T-helper 1 cell treated with Interleukin-12 subunit alpha and Interleukin-12 subunit beta and Interleukin-4 antibody, amounts not matched to agents 30 ng/mL and 1 ng/mL, for 36 hours (primary cell): ENCODE measurements around the gene DENND4A. TPM values are rescaled to one million over a fixed set of nuclear protein-coding genes. Genes with fewer than 3 reads are reported as not detected.

Source experiments
- intact Hi-C: fragments of 100-400 bp; cut with micrococcal nuclease; formaldehyde crosslinking; loops from one replicate; pipeline ENCODE4 v1.15.1; 2024
- total RNA-seq: library from RNA; stranded (reverse); gene quantifications from 2 replicates; pipeline ENCODE4 v1.2.3, GENCODE V29; 2022

Gene DENND4A
- total RNA-seq: 49.6 and 49.9 TPM in 2 replicates

DNA sequence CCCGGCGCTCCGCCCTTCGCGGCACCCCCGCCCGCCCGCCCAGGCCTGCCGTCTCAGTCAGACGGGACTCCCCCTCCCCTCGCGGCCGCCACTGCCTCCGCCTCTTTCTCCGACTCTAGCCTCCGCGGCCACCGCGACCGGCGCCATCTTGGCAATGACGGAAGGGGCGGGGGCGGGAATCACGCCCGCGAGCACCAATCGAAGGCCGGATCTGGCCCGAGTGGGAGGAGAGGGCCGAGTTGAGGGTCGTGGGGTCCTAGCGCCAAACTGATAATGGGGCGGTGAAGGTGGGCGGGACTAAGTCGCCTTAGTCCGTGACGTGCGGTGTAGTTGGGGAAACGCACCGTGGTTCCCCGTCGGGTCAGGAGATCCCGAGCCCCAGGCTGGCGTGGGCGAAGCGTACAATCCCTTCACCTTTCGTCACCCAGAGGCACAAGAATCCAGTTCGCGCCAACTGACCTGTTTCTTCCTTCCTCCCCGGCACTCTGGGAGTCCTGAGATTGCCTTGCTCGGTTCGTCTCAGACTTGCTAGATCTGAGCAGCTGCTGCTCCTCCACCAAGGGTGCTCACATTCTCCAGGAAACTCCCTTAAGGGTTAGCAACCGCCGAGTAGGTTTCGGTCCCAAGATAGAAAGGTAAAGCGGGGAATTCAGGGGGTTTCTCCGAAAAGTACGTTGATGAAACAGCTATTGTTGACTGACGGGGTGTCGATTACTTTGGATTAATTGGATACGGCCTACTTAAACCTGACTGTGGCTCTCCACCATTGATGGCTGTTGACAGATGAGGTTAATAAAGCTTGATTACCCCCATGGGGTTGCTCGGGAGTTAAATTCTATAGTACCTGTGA lies at the start of gene DENND4A:
TSS of gene DENND4A (minus strand) at position 156 of the 850 bp plus-strand sequence. CDS start 35,843 bp downstream, outside the sequence.
- intact Hi-C loops: loop anchor here (1.0 to 10.0 kb wide), 13 partner anchors 13 to 900 kb away; partner anchors contain the start of genes INTS14, MAP2K1, RAB11A and TIPIN

- intact Hi-C loops: no loop called here
Observed at GRCh38 chr15:65841121-65841930, 49.2 kb upstream of the DENND4A start.

DNA sequence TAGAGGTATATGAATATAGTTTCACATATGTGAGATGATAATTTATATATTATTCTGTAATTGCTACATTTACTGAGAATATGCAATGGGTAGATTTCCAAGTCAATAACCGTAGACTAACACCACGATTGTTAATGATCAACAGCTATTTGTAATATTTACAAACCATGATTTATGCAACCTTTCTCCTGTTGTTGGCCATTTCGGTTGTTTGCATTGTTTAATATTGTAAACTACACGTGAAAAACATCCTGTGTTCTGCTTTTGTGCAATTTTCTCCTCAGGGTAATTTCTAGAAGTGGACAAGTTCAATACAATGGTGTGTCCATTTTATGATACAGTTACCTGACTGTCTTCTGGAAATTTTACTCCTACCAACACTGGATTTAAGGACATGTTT lies 47.9 kb upstream of the DENND4A start:
- intact Hi-C loops: no loop called here

GRCh38 chr15:65839354-65839901 lies 47.3 kb upstream of the DENND4A start:
- intact Hi-C loops: no loop called here

GRCh38 chr15:65837301-65838294 lies 45.5 kb upstream of the DENND4A start:
- intact Hi-C loops: no loop called here

DNA sequence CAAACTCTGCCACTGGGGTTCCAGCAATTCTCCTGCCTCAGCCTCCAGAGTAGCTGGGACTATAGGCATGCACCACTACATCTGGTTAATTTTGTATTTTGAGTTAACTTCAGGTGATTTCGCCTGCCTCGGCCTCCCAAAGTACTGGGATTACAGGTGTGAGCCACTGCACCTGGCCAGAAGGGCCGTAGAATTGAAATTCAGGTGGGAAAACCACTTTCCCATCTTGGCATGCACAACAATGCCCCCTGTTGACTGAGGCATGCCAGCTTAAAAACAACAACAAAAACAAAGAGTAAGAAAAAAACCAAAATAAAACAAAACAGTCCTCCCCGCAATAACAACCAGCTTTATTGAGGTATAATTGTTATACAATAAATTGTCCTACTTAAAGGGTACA lies 44.6 kb upstream of the DENND4A start:
- intact Hi-C loops: no loop called here

DNA sequence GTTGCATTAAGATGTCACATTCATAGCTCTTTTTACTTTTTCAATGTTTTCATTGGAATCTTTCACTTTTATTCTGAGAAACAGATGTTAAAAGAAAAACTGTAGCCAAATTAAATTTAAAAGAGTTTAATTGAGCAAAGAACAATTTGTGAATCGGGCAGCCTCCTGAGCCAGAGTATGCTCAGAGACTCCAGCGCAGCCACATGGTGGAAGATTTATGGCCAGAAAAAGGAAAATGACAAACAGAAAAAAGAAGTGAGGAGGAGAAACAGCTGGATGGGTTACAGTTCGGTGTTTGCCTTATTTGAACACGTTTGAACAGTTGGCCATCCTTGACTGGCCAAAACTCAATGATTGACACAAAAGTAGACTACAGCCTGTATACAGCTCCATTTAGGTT lies 43.4 kb upstream of the DENND4A start:
- intact Hi-C loops: no loop called here

- intact Hi-C loops: no loop called here
Observed at GRCh38 chr15:65834603-65835282, 42.6 kb upstream of the DENND4A start.

GRCh38 chr15:65833501-65834205 lies 41.6 kb upstream of the DENND4A start:
- intact Hi-C loops: loop anchor here (2.0 kb wide), 1 partner anchor 15 kb away; no protein-coding TSS in a partner anchor

GRCh38 chr15:65832549-65833364 lies 40.7 kb upstream of the DENND4A start:
- intact Hi-C loops: loop anchor here (2.0 kb wide), 1 partner anchor 14 kb away; no protein-coding TSS in a partner anchor

DNA sequence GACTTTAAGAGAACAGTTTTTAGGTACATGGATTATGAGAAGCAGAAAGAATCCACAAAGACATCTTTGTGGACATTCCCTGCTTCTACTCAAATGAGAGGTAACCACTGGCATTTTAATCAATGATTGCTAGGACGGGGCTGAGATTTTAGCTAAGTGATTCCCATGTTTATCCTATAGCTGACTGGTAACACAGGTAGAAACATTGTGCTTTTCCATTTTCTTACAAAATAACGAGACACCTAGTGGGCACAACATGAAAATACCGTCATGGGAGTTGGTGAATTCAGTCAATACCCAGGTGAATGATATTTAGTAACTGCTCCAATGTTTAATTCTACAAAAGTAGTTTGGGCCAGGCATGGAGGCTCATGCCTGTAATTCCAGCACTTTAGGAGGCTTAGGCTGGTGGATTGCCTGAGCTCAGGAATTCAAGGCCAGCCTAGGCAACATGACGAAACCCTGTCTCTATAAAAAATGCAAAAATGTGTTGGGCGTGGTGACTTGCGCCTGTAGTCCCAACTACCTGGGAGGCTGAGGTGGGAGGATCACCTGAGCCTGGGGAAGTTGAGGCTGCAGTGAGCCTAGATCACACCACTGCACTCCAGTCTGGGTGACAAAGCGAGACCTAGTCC lies 37.2 kb upstream of the DENND4A start:
- intact Hi-C loops: loop anchor here (1.0 to 2.0 kb wide), 2 partner anchors 68 to 191 kb away; no protein-coding TSS in a partner anchor

DNA sequence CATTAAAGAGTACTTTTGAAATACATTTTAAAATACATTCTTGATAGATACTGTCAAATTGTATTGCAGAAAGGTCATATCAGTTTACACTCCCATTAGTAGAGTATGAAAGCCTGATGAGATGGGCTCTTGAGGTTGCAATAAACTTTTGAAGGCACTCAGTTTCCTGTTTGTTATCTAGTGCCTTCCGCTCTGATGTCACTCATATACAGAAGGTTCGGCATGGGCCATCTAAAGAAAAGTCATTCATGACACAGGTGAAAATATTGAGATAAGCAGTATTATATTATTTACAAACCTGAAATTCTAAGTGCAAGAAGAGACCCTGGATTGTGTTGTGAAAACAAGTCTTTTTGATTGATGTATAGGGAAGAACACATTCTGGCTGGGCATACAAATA lies 36.5 kb upstream of the DENND4A start:
- intact Hi-C loops: loop anchor here (1.0 to 2.0 kb wide), 4 partner anchors 9 to 68 kb away; partner anchors contain the start of genes DENND4A and RAB11A

DNA sequence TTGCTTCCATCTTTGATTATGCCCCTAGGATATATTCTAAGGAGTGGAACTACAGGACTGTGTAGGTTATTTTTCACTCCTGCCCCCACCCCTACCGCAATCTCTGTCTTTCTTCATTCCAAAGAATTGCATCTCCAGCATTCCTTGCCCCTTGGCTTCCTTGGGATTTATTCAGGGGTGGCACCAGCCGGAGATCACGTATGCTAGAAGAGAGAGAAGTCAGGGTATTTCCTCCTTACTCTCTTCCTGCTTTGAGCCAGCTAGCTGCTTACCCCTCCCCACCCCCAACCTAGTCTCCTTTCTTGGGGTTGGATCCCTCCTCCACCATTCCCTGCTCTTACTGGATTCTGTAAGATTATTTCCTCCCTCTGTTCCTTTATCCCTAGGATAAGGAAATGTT lies 35.0 kb upstream of the DENND4A start:
- intact Hi-C loops: no loop called here

DNA sequence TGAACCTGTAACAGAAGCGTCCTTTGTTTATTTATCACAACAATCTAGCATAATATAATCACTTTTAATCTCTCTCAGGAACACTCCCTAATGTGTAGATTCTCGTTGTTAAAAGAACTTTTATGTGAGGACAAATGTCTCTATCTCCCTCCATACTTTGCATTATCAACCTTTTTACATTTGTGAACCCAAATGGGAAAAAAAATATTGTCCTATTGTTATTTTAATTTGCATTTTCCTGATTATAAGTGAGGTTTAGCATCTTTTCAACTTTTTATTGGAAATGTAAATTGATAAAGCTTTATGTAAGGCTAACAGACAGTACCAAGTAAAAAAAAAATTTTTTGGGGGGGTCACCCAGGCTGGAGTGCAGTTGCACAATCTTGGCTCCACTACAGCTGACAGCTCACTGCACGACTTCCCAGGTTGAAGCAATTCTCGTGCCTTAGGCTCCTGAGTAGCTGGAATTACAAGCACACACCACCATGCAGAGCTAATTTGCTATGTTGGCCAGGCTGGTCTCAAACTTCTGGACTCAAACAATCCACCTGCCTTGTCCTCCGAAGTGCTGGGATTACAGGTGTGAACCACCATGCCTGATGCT lies 33.0 kb upstream of the DENND4A start:
- intact Hi-C loops: loop anchor here (5.0 kb wide), 1 partner anchor 32 kb away; no protein-coding TSS in a partner anchor

DNA sequence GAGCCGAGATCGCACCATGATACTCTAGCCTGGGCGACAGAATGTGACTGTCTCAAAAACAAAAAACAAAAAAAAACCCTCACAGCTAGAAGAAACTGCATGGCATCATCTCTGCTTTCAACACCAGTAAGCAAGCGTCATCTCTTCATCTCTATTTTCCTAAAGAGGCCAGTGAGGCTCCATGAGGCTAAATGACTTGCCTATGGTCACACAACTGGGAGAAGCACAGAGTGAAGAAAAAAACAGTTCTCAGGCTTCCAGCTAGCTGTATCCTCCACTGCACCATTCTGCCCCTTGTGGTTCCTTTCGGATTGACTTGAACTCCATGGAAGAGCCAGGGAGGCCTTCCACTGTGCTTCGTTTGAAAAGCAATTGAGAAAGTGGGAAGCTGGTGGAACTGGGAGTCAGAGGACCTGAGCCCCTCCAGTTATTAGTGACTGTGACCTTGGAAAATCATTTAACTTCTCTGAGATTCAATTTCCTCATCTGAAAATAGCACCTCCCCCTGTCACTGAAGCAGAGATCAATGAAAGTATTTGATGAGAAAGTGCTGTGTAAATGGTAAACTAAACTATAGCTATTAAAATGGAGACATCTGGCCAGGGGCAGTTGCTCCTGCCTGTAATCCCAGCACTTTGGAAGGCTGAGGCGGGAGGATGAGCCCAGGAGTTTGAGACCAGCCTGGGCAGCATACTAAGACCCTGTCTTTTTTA lies 32.1 kb upstream of the DENND4A start:
- intact Hi-C loops: loop anchor here (5.0 kb wide), 1 partner anchor 33 kb away; no protein-coding TSS in a partner anchor

- intact Hi-C loops: loop anchor here (5.0 kb wide), 1 partner anchor 35 kb away; no protein-coding TSS in a partner anchor
Observed at GRCh38 chr15:65822316-65822715, 30.2 kb upstream of the DENND4A start.
